ENCODE results near the gene TIMM13.

GRCh38 chr19:2424686-2425621, 2.4 kb downstream of the TIMM13 start:
- TF ChIP-seq GATA3 (IDR thresholded peaks at IDR 0.05; ENCODE audit: low read depth, low read length) (no peak), GATA2 (IDR thresholded peaks at IDR 0.05; ENCODE audit: low read depth, low read length) (no peak)

All from SH-SY5Y (cell line).